ENCODE measurements around the gene CD151. TPM values are rescaled to one million over a fixed set of nuclear protein-coding genes. Genes with fewer than 3 reads are reported as not detected.
A peak's percentile ranks its signal among the peaks of the same experiment; 100 is the strongest.

Gene CD151
- polyA plus RNA-seq, 1 donor (not counting 4 experiments of a cell fraction or from before 2014, with no cell fraction given) = 434 TPM

DNA sequence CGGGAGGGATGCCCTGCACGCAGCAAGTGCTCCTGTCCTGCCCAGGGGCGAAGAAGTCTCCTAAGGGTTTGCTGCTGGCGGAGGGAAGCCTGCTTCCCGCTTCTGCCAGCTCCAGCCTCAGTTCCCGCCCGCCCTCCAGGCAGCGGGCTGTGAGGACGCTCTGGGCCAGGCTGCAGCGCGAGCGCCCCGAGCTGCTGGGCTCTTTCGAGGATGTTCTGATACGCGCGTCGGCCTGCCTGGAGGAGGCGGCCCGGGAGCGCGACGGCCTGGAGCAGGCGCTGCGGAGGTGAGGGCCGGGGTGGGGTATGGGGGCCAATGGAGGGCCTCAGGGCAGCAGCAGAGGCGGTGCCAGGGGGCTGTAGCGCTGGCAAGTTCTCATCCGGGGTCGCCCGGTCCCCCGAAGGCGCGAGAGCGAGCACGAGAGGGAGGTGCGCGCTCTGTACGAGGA is 2.9 kb upstream of the CD151 start:
- H3K27me3 ChIP-seq (ENCODE audit: control insufficient read depth, extremely low read depth, insufficient read depth, low read length) = peaks cover 50% of the 10 kb centered on the region
- H3K9me3 ChIP-seq (ENCODE audit: control insufficient read depth, low read depth, low read length) = no peaks in the 10 kb centered on the region
- H3K36me3 ChIP-seq (ENCODE audit: control insufficient read depth in 2 of 2, extremely low read depth in 1 of 2, insufficient read depth in 2 of 2, low read length in 2 of 2) = peaks cover 0 to 4% of the 10 kb centered on the region in 2 experiments
- no peaks in the 10 kb centered on the region for H3K9me1 ChIP-seq (ENCODE audit: control insufficient read depth, extremely low read depth, insufficient read depth, low read length)
- dilution Hi-C loops (cut with MboI; ENCODE audit: extremely low pct_ligation_motif_present, low sequenced_read_pairs) = no loop called here
- H3K27ac ChIP-seq (ENCODE audit: control insufficient read depth, insufficient read depth, low read length) = no peak overlapping the region
- peaks cover 15% of the 10 kb centered on the region for H3K79me2 ChIP-seq (ENCODE audit: control insufficient read depth, insufficient read depth, low read length)
- peak overlapping the region; percentile 76 for H3K4me2 ChIP-seq (ENCODE audit: control insufficient read depth, extremely low read depth, insufficient read depth, low read depth, low read length)
- TF ChIP-seq, protein P1, sequence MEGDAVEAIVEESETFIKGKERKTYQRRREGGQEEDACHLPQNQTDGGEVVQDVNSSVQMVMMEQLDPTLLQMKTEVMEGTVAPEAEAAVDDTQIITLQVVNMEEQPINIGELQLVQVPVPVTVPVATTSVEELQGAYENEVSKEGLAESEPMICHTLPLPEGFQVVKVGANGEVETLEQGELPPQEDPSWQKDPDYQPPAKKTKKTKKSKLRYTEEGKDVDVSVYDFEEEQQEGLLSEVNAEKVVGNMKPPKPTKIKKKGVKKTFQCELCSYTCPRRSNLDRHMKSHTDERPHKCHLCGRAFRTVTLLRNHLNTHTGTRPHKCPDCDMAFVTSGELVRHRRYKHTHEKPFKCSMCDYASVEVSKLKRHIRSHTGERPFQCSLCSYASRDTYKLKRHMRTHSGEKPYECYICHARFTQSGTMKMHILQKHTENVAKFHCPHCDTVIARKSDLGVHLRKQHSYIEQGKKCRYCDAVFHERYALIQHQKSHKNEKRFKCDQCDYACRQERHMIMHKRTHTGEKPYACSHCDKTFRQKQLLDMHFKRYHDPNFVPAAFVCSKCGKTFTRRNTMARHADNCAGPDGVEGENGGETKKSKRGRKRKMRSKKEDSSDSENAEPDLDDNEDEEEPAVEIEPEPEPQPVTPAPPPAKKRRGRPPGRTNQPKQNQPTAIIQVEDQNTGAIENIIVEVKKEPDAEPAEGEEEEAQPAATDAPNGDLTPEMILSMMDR (optimal IDR thresholded peaks at IDR 0.05 in 1 of 3, IDR thresholded peaks at IDR 0.05 in 1 of 3, conservative IDR thresholded peaks at IDR 0.05 in 1 of 3; ENCODE audit: extremely low read depth in 1 of 3, insufficient read depth in 2 of 3, low read length in 3 of 3) = no peak
- no peak for TF ChIP-seq EZH2 (IDR thresholded peaks at IDR 0.05; ENCODE audit: low read length)
- peak overlapping the region; percentile 49 for H2AFZ ChIP-seq (ENCODE audit: control insufficient read depth, low read length)
- H3K4me3 ChIP-seq (ENCODE audit: control insufficient read depth in 2 of 3, extremely low read depth in 1 of 3, insufficient read depth in 2 of 3, low read depth in 1 of 3, low read length in 3 of 3) = peak overlapping the region; percentile 1 to 53 (median 42)
- no peaks in the 10 kb centered on the region for H4K20me1 ChIP-seq (ENCODE audit: control insufficient read depth, extremely low read depth, insufficient read depth, low read length)
- peaks cover 42% of the 10 kb centered on the region for H3K4me1 ChIP-seq (ENCODE audit: control insufficient read depth, extremely low read depth, insufficient read depth, low read length)
- no peak overlapping the region for H3K9ac ChIP-seq (ENCODE audit: control insufficient read depth, extremely low read depth, insufficient read depth, low read length)
- DNase-seq (ENCODE audit: low read depth, low spot score) (no peak), FAIRE-seq (no peak)

DNA sequence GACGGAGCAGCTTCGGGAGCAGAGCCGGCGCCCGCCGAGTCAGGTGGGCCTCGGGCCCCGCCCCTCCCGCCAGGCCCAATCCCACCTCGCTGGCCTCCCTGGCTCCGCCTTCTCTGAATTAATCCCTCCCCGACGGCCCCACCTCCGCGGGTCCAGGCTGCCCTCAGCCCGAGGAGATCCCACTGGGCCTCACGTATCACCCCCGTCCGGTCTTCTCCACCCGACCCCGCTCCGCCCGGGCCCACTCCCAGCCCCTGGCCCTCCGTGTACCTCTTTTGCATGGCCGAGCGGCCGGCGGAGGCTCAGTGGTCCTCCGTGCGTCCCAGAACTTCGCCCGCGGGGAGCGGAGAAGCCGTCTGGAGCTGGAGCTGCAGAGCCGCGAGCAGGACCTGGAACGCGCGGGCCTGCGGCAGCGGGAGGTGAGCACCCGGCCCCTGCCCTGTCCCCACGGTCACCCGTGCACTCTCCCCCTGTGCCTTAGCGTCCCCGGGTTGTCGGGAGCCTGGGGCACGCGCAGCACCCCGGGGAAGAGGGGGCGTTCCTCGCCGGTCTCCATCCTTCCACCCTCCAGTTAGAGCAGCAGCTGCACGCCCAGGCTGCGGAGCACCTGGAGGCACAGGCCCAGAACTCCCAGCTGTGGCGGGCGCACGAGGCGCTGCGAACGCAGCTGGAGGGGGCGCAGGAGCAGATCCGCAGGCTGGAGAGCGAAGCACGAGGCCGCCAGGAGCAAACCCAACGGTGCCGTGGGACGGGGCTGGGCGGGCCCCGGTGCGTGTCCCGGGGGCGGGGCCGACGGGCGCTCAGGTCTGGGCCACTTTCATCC is 2.2 kb upstream of the CD151 start:
- Histone ChIP-seq H3K9me3 (ENCODE audit: control insufficient read depth, low read depth, low read length) (no peaks in the 10 kb centered on the region), H3K9me1 (ENCODE audit: control insufficient read depth, extremely low read depth, insufficient read depth, low read length) (no peaks in the 10 kb centered on the region), H2AFZ (ENCODE audit: control insufficient read depth, low read length) (peak overlapping the region; percentile 49), H3K36me3 (ENCODE audit: control insufficient read depth in 2 of 2, extremely low read depth in 1 of 2, insufficient read depth in 2 of 2, low read length in 2 of 2) (peaks cover 0 to under 1% of the 10 kb centered on the region in 2 experiments), H4K20me1 (ENCODE audit: control insufficient read depth, extremely low read depth, insufficient read depth, low read length) (peaks cover 2% of the 10 kb centered on the region), H3K4me3 (ENCODE audit: control insufficient read depth in 2 of 3, extremely low read depth in 1 of 3, insufficient read depth in 2 of 3, low read depth in 1 of 3, low read length in 3 of 3) (peak overlapping the region; percentile 27 to 53 (median 42)), H3K27me3 (ENCODE audit: control insufficient read depth, extremely low read depth, insufficient read depth, low read length) (peaks cover 50% of the 10 kb centered on the region), H3K27ac (ENCODE audit: control insufficient read depth, insufficient read depth, low read length) (no peak overlapping the region), H3K79me2 (ENCODE audit: control insufficient read depth, insufficient read depth, low read length) (peaks cover 19% of the 10 kb centered on the region), H3K9ac (ENCODE audit: control insufficient read depth, extremely low read depth, insufficient read depth, low read length) (peak overlapping the region; percentile 4), H3K4me2 (ENCODE audit: control insufficient read depth, extremely low read depth, insufficient read depth, low read depth, low read length) (peak overlapping the region; percentile 76), H3K4me1 (ENCODE audit: control insufficient read depth, extremely low read depth, insufficient read depth, low read length) (peaks cover 47% of the 10 kb centered on the region)
- DNase-seq (ENCODE audit: low read depth, low spot score) = no peak
- TF ChIP-seq, protein P1 (optimal IDR thresholded peaks at IDR 0.05 in 1 of 3, IDR thresholded peaks at IDR 0.05 in 1 of 3, conservative IDR thresholded peaks at IDR 0.05 in 1 of 3; ENCODE audit: extremely low read depth in 1 of 3, insufficient read depth in 2 of 3, low read length in 3 of 3) = no peak
- TF ChIP-seq EZH2 (IDR thresholded peaks at IDR 0.05; ENCODE audit: low read length) = peak; percentile 18
- dilution Hi-C loops (cut with MboI; ENCODE audit: extremely low pct_ligation_motif_present, low sequenced_read_pairs) = no loop called here
- FAIRE-seq = no peak
